NCI-H2107 treated with DMSO at 0.1 percent for 48 hours (cell line): ENCODE results near the gene LRP1B.

Experiments used
- DNase-seq: peaks from one replicate; lab custom pipeline; 2025; ENCODE audit not compliant: unreplicated experiment; lab: John Stamatoyannopoulos, UW

The LRP1B gene

GRCh38 chr2:142042536-142043199 lies 88.1 kb downstream of the LRP1B start:
- no peak for DNase-seq

- DNase-seq, result no peak
Measured at GRCh38 chr2:142041996-142042395, 88.8 kb downstream of the LRP1B start.

DNA sequence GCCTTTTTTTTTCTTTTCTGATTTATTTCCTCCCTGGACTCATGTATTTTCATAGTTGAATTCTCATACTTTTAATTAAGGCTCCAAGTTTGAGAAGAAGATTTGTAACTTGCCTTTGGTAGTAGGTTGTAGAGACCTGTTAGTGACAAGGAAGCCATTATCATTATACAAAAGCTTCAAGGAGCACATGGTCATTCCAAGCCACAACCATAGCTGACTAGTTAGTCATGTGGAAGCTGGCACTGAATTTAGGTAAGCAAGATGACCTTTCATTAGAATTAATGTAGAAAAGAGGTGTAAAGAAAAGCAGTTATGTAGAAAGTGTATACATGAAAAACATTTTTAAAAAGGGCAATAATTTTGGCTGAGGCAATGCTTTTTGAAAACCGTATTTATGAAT lies 89.7 kb downstream of the LRP1B start:
- no peak for DNase-seq

DNA sequence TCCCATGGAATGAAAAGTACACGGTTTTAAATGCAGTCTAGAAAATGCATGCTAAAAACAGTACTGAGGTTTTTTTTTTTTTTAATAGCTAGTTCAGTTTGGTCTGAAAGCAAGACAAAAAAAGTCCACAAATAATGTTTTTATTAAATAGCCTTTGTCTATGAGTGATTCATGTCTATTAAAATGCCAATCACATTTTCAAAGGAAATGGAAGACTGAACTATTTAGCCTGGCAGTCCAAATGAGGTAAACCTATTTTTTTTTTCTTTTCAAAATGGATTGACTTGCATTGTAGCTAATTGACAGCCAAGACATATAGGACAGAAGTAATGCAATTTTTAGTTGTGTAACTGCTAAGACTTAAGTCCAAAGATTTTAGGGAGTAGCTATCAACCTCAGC lies 90.3 kb downstream of the LRP1B start:
- DNase-seq, result no peak

GRCh38 chr2:142038826-142039225 lies 92.0 kb downstream of the LRP1B start:
- DNase-seq, result no peak

DNA sequence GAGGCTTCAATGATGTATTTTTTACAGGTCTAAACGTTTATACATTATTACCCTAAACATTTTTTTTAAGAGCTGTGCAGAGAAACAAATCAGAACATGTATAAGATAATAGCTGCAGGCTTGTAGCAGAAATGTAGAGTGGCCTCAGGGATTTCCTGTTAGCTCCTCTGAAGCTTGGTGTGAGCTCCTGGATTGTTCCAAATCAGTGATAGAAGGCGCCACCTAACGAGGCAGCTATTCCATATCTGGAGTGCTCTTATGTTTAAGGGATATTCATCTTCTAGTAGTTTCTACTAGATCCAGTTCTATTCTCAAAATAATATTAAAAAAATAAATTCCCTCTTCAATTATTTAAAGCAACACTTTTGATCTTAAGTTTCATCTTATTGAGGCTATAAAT lies 93.1 kb downstream of the LRP1B start:
- no peak for DNase-seq

DNA sequence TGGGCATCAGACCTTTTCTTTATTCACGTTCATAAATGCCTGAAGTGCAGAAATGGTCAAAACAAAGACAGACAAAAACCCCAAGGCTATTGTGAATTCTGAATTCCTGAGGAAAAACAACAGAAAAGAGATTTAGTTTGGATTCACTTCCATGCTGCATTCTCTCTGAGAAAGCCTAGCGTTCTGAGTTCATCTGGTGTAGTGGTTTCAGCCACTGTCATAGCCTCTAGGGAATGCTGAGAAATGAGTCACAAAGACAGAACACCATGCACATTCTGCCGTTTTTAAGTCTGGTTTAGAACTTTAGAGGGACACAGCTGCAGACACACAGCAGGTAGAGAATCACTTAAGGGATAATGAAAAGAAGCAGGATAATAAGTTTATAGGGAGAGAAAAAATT lies 93.8 kb downstream of the LRP1B start:
- DNase-seq, result no peak

DNA sequence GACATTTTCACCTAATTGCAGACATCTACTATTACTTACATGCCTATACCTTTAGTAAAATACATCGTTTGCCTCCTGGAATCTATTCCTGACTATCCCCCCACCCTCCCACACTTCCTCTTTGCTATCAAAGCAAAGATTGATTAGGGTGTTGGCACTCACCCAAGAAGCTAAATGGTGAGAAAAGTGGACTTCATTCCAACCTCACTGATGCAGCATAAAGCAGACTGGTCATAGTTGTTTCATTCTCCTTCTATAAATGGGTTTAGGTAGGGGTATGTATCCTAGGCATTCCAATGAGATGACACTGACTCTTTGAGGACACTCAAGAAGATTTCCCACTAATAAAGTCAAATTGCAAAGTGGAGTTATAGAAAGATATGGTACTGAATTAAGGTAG lies 97.4 kb downstream of the LRP1B start:
- no peak for DNase-seq

DNA sequence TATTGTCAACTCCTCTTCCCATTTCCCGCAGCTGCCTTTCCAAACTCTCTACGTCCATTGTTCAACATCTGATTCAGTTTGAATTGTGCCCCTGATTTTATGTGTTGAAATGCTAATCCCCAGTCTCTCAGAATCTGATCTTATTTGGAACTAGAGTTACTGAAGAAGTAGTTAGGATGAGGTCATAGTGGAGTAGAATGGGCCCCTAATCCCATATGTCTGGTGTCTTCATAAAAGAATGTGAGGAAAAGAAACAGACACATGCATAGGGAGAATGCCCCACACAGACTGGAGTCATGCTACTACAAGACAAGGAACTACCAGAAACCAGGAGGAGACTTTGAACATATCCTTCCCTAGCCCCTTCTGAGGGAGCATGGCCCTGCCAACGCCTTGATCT lies 99.2 kb downstream of the LRP1B start:
- no peak for DNase-seq

DNA sequence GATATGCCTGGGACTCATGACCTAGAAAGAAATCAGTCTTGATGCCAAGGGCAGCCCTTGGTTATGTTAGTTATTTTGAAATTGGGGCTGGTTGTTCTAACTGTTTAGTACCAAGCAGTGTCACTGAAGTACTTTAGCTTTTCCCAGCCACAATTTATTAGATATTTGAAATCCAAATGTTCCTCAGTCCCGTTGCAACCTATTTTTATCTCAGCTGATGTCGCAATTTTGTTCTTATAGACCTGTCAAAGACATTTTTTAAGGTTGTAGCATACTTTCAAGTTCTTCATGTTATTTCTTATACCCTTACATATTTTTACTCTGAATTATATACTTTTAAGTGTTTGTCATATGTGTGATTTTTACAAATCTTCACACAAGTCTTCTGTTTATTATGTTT lies 100.1 kb downstream of the LRP1B start:
- DNase-seq, result no peak

DNA sequence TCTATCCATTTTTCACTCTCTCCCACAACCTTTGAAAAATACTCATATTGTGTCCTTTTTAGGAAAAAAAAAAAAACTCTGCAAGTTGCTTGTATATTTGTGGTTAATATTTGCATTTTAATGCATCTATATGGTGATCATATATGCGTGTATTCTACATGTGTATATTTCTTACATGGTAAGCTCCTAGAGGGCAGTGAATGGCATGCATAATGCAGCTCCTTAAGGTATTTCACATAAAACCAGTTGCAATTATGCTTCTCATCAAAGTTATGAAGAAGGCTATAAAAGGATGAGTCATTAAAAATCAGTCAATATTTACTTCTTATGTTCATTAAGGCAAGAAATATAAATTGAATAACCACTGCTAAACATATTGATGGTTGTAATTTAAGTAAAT lies 100.8 kb downstream of the LRP1B start:
- no peak for DNase-seq

DNA sequence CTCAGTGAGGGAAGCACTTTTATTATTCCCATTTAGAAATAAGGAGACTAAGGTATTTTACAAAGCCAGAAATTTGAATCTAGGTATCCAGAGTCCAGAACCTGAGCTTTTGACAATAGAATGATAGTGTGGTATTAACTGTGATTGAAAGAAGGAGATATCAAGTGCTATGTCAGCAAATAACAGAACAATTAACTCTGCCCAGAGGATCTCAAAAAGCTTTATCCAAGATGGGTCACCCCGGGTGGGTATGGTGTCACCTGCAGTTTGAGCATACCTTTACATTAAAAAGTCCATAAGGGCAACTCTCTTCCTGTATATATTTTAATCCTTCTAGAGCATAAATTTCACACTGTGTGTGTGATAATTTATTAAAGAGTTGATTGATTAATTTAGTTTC lies 105.4 kb downstream of the LRP1B start:
- no peak for DNase-seq

- no peak for DNase-seq
Measured at GRCh38 chr2:142020368-142020767, 110.4 kb downstream of the LRP1B start.

DNA sequence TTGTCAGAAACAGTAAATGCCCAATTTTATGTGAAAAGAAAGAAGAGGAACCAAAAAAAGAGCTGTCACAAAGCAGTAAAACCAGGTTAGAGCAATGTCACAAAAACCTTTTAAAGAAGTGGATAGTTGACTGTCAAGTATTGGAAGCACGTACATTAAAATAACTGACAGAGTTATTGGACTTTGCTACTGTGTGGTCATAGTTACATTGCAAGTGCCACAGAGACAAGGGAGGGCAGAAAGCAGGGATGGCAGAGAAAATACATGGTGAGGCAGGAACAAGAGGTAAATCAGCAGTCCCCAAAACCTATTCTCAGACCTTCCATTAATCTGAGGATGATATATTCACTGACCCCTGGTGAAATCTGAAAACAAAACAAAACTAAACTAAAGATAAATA lies 116.3 kb downstream of the LRP1B start:
- DNase-seq, result no peak

- DNase-seq, result no peak
Measured at GRCh38 chr2:142012797-142013196, 118.0 kb downstream of the LRP1B start.

GRCh38 chr2:142010477-142011270 lies 120.1 kb downstream of the LRP1B start:
- DNase-seq, result no peak

GRCh38 chr2:142008135-142008744 lies 122.6 kb downstream of the LRP1B start:
- DNase-seq, result no peak

DNA sequence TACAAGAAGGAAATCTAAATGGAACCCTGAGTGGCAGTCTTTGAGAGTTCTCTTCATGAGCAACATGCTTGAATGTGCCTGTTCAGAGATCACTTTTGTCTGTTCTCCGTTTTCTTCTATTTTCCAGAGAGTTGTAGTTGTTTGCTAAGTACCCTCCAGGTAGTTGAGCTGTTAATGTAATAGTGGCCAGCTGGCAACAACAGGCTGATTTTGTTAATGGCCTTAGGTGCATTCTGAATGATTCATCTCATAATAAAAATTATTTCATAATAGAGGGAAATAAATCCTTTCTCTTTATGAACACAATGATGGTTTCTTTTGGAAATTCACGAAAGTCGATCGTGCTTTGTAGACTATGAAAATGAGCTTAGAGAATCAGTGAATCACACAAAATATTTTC lies 136.8 kb downstream of the LRP1B start:
- no peak for DNase-seq

GRCh38 chr2:141992695-141993094 lies 138.1 kb downstream of the LRP1B start:
- DNase-seq, result no peak

GRCh38 chr2:141968433-141968832 lies 162.4 kb downstream of the LRP1B start:
- DNase-seq, result no peak

DNA sequence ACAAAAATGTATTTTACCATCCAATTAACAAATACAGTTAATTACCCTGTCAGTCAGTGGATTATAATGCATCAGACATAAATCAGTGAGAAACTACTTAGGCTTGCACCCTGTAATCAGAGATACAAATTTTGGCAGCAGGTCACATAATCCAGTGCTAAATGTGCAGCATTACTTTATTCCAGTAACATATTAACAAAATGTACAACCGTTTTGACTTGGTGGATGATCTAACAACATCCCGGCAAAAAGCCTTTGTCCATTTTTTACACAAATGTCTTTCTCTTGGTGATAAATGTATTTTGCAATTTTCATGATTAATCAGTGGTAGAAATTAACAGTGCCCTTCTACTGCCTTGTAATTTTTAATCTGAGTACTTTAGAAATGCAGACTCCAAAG lies 162.8 kb downstream of the LRP1B start:
- DNase-seq, result no peak

DNA sequence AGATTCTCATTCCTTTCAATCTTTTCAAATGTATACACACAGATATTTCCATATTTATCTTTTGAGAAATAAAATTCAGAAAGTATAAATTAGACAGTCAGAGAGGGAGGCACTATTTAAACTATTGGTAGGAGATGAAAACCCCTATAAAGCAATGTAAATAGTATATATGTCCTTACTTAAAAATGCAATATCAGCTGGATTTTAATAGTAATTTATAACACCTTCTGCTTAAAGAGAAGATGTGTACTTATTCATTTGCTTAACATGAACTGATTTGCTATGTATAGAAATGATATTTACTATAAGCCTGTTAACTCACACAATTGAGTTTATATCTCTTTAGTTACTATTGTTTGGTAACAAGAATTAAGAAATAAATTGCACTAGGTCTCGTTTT lies 163.3 kb downstream of the LRP1B start:
- DNase-seq, result no peak
